SIG-M5 treated with dmso at 0.1 percent for 504 hours (cell line): ENCODE results near the gene TOP3B.

ENCODE experiments used
- DNase-seq: peaks from one replicate; lab custom pipeline; 2025; ENCODE audit not compliant: unreplicated experiment; lab: John Stamatoyannopoulos, UW

Gene TOP3B, protein sequence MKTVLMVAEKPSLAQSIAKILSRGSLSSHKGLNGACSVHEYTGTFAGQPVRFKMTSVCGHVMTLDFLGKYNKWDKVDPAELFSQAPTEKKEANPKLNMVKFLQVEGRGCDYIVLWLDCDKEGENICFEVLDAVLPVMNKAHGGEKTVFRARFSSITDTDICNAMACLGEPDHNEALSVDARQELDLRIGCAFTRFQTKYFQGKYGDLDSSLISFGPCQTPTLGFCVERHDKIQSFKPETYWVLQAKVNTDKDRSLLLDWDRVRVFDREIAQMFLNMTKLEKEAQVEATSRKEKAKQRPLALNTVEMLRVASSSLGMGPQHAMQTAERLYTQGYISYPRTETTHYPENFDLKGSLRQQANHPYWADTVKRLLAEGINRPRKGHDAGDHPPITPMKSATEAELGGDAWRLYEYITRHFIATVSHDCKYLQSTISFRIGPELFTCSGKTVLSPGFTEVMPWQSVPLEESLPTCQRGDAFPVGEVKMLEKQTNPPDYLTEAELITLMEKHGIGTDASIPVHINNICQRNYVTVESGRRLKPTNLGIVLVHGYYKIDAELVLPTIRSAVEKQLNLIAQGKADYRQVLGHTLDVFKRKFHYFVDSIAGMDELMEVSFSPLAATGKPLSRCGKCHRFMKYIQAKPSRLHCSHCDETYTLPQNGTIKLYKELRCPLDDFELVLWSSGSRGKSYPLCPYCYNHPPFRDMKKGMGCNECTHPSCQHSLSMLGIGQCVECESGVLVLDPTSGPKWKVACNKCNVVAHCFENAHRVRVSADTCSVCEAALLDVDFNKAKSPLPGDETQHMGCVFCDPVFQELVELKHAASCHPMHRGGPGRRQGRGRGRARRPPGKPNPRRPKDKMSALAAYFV

DNA sequence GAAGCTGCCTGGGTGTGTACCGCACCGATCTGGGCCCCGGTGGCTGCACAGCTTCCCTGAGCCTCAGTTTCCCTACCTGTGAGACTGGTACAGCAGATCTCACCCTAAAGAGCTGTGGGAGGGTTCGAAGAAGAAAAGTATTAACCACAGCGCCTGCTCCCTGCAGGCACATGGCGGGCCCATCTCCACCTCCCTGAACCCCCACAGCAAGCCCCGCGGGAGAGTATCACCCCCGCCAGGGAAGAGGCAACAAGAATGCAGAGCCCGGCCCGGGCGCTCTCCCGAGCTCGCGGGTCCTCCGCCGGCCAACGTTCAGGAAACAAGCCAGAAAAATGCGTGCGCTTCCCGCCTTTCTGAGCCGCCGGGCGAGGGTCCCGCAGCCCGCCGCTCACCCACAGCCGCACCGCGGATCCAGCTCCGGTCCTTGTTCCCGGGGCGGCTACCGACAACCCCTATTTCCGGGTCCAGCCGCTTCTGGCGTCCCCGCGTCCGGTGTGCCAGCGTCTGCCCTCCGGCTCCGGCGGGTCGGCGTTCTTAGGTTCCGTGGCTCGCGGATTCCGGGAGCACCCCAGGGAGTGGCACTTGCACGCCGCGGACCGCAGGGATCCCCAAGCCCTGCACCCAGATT, at the start of gene TOP3B:
Gene TOP3B, minus strand, starts transcription at position 450 of the 628 bp plus-strand sequence. CDS start 7,078 bp downstream, outside the sequence.
- DNase-seq = peak; percentile 72

DNA sequence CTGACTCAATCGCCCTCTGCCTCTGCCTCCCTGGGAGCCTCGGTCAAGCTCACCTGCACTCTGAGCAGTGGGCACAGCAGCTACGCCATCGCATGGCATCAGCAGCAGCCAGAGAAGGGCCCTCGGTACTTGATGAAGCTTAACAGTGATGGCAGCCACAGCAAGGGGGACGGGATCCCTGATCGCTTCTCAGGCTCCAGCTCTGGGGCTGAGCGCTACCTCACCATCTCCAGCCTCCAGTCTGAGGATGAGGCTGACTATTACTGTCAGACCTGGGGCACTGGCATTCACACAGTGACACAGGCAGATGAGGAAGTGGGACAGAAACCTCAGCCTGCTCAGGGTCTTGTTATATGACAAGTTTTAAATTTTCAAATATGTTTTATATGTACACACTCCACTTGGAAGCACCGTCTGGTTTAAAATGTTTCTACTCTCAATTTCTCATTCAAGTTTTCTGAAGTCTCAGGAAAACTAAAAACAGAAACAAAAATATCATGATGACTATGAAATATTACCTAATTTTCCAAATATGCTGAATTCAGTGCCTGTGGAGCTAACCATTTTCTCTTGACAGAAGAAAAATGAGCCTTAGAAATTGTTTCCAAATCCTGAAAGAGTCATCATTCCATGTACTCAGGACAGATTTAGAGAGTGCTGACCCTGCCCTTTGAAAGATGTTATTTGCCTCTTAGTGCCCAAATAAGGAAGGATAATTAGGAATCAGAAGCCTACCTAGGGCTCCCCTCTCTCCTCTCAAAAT, 48.8 kb upstream of the TOP3B start:
- no peak for DNase-seq

DNA sequence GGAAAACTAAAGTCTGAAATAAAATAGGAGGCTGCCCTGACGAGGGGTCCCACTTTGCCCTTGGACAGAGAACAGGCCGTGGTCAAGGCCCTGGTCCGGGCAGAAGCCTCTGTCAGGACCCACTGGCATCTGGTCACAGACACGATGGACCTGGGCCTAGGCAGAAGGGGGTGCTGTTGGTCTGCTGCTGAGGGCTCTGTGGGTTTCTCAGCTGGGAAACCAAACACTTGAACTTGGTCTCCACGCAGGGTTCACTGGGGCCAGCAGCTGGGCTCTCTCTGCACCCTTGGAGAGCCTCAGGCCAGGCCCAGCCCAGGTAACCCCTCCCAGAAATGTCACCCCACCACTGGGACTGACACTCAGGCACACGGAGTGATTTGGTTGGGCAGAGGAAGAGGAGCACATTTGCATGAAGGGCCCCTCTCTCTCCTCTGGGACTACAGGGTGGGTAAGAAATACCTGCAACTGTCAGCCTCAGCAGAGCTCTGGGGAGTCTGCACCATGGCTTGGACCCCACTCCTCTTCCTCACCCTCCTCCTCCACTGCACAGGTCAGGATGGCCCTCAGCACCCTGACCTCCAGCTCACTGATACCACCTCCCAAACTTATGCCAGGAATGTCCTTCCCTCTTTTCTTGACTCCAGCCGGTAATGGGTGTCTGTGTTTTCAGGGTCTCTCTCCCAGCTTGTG, 48.1 kb upstream of the TOP3B start:
- DNase-seq = no peak

DNA sequence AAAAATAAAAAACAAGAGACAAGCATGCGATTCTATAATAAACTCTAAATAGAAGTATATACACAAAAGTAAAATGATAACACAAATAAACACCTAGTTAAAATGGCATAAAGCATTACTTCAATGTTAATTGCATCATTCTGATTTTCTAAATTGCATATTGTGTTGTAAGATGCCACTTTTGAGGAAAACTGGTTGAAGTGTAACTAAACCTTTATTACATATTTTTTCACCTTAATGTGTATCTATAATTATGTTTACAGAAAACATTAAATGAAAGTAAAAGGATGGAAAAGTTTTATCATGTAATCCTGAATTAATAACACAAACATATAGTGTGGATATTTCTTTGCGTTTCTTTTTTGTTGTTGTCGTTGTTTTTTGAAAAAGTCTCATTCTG, 45.4 kb upstream of the TOP3B start:
- no peak for DNase-seq

DNA sequence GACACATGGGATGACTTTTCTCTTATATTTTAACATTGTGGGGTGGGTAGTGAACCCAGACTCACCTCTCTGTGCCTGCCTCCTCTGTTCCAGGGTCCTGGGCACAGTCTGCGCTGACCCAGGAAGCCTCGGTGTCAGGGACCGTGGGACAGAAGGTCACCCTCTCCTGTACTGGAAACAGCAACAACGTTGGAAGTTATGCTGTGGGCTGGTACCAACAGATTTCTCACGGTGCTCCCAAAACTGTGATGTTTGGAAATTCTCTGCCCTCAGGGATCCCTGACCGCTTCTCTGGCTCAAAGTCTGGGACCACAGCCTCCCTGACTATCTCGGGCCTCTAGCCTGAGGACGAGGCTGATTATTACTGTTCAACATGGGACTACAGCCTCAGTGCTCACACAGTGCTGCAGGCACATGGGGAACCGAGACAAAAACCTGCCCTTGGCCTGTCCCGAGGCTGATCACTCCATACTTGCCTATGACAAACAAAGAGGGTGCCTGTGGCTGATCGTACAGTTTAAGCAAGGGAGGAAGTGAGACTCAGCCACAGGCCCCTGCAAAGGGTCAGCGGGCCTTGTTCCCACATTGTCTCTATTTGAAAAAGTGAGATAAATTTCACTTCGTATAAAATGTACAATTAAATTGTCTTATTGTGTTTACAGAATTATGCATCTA, 43.7 kb upstream of the TOP3B start:
- no peak for DNase-seq

DNA sequence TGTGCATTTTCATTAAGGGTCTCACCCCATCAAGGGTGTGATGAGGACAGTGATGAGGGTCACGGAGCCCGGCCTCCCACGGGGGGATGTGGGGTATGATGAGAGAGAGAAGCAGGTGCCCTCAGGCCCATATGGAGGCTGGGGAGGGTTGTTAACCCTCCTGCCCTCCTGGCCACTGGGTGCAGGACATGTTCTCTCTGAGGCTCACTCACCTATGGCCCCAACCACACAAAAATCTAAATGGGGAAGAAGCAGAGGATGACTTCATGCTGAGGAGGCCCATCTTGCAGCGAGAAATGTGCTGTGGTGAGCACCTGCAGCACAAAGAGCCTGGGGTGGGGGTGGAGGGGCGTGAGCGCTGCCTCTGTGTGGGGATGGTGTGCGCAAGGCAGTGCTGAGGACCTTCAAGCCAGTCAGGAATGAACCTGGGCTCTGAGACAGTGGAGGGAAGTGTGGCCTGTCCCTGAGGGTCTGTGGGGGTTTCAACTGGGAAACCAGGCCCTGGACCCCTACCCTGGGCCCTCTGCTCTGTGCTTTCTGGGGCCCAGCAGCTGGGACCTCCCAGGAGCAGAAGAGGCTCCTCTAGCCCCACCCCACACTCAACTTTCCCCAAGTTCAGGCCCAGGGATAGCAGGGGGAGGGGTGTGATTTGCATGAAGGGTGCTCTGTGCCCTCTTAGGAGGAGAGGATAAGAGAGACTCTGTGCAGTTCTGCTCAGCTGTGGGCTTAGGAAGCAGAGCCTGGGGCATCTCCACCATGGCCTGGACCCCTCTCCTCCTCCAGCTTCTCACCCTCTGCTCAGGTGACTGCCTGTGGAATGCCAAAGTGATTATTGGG, 43.0 kb upstream of the TOP3B start:
- DNase-seq = no peak

DNA sequence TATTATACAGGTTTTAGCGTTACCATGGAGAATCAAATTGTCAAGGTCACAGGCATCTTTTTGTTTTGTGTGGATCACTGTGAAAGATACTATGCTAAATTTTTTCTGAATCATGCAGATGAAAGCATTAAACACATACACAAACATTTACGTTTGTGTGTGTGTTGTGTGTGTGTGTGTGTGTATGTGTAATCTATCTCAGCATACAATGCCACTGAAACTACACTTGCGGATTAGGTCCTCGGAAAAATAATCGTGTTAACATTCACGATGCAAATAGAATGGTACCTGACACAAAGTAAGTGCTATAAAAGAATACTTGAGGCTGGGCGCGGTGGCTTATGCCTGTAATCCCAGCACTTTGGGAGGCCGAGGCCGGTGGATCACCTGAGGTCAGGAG, 41.9 kb upstream of the TOP3B start:
- no peak for DNase-seq

DNA sequence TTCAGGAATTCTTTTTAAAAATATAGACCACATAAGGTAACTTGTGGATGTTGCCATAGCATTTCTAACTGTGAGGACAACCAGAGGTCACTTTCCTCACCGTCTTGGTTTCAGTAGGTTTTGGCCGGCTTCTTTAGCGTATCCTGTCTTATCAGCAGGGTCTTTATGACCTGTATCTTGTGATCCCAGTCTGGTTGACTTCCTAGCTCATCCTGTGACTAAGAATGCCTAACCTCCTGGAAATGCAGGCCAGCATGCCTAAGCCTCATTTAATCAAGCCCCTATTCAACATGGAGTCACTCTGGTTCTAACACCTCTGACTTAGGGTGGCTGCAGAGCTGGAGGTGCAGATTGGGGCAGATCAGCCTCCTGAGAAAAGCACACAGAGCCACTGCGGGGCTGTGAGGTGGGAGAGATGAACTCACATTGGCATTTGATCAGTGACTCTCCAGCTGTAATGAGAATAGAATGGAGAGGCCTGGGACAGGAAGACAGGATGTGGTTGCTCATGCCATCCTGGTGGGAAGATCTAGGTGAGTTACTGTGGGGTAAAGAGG, 41.1 kb upstream of the TOP3B start:
- no peak for DNase-seq

DNA sequence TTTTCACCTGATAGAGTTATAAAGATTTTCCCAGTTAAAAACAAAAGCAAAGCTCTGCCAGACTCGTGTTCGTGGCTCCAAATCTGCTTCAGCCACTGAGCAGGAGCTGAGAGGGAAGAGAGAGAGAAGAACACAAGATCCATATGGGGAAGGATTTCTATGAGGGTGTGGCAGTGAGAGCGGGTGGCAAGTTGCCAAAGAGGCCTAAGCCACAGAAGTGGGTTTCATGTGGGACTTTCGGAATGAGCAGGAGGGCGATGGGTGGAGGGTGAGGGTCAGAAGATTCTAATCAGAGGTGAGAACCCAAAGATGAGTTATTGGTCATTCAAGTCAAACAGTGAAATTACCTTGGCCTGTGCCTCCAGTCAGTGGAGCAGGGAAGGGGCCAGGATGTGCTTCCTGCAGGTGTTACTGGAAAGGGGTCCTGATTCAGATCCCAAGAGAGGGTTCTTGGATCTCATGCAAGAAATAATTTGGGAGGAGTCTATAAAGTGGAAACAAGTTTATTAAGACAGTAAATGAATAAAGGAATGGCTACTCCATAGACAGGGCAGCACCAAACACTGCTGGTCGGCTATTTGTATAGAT, 40.5 kb upstream of the TOP3B start:
- no peak for DNase-seq

DNA sequence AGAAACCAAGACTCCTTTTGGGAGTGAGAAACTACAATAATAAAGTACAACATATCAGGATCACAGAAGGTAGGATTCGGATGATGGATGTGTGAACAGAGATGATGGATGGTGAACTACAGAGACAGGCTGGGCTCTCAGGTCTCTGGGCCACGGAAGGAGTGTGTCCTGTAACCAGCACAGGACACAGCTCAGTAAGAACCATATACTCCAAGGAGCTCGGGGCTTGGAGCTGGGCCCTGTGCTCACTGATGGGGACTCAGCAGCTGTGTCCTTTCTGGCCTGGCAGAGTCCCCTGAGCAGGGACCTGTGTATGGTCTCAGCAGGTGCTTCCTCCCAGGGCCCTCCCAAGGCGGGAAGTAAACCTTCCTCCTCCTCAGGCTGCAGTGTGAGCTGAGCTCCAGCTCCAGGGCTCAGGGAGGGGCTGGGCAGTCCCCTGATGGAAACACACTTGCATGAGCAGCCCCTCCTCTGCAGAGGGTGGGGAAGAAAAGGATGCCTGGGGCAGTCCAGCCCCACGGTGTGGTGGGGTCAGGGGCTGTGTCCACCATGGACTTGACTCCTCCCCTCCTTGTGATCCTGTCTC, 39.8 kb upstream of the TOP3B start:
- no peak for DNase-seq

DNA sequence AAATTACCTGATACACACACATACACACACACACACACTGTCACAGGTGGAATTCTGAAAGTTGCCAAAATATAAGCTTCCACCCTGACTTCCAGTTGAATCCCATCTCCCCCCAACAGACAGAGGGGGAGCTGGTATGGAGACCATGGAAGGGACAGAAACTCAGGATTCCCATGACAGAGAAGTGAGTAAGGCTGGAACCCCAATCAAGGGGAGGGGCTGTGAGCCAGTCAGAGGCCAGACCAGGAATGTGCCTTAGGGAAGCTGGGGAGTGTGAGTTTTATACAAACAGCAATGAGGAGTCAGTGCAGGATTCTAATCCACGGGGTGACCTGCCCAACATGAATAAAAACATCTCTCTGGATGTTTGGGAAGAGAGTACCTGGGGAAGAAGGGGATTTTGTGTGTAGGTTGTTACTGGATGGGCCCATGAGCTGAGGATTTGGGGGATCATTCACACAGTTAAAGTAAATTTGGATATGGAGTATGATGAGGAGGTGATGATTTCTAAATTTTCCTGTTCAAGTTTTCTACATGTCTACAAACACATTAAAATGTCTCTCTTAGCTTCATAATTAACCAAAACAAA, 38.7 kb upstream of the TOP3B start:
- DNase-seq = no peak

DNA sequence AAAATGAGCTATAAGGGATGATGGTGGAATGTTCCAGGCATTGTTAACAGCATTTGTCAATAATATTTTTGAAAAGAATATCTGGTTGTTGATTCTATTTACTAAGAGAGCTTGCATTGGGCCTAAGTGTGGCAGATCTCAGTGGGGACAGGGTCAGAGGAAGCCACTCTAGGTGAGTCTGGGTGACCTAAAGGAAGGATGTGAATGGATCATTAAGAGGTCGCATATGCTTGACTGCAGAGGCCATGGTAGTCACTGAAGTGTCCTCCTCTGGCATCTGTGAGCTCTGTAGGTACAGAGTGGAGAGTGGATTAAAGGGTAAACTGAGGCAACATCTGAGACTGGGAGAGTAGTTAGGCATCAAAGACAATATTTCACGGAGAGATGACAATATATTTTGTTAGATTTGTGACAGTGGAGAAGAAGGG, 37.9 kb upstream of the TOP3B start:
- no peak for DNase-seq

DNA sequence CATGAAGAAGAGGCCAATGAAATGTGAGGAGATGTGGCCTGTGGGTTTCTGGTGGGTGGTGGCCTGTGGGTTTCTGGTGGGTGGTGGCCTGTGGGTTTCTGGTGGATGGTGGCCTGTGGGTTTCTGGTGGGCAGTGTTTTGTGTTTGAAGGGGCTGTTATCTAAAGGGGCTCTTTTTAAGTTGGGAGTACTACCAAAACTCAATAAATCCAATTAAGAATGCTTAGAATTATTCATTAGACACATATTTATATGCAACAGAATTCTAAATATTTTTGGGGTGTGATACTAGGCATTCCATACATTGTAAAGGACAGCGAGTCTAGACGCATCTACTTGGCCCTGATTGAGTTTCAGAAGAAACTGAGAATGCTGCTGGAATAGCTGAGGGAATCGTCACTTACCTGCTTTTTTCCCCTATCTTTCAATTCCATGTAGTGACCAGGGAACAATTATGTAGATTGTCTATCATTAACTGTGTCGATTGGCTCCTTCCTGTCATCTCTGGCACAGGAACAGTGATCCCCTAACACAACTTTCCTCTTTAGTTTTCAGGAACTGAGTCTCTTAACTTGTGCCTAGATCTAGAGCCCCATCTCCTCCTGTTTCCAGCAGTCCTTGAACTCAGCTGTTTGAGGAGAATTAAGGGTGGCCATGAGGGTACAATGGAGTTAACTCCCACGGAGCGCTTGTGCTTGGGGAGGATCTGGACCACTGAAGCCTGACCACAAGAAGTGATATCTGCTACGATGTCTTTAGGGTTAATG, 37.3 kb upstream of the TOP3B start:
- DNase-seq = no peak

DNA sequence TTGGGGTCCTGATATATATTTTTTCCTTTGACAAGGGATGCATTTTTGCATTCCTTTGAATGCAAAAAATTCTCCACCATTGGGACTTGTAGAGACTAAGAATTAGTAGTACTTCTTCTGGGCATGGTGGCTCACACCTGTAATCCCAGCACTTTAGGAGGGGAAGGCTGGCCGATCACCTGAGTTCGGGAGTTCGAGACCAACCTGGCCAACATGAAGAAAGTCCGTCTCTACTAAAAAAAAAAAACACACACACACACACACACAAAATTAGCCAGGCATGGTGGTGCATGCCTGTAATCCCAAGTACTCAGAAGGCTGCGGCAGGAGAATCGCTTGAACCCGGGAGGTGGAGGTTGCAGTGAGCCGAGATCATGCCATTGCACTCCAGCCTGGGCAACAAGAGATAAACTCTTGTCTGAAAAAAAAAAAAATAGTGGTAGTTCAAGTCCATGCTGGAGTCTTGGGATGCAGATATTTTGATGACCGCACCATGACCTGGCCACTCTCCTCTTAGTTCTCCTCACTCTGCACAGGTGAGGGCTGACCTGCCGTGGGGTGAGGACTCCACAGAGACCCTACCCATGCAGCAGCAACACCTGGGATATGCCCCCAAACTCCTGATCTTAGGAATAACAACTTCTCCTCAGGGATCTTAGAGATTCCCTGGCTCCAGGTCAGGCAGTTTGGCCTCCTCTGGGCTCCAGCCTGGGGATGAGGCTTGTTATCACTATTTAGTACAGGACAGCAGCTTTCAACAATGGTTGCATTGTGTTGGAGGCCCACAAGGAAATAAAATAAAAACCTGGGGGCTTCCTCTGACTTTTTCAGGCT, 36.5 kb upstream of the TOP3B start:
- DNase-seq = no peak

DNA sequence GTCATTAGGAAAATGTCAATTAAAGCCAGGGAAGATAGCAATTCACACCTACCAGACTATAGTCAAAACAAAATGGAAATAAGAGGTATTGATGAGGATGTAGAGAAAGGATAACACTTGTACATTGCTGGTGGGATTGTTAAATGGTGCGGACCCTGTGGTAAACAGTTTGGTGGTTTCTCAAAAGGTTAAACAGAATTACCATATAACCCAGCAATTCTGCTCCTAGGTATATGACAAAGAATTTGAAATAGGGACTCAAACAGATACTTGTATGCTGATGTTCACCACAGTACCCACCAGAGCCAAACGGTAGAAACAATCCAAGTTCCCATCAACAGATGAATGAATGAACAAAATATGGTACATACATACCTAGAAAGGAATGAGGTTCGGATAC, 33.0 kb upstream of the TOP3B start:
- no peak for DNase-seq

DNA sequence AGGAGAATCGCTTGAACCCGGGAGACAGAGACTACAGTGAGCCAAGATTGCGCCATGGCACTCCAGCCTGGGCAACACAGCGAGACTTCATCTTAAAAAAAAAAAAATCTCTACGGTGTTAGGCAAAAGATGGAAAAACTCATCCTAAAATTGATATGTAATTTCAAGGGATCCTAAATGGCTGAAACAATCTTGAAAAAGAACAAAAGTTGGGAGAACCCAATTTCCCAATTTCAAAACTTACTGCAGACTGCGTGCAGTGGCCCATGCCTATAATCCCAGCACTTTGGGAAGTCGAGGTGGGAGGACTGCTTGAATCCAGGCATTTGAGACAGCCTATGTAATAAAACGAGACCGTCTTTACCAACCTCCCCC, 31.7 kb upstream of the TOP3B start:
- DNase-seq = no peak
